H1 (cell line): Measurements from ENCODE around the gene SERTAD2. TPM values are rescaled to one million over a fixed set of nuclear protein-coding genes. Genes with fewer than 3 reads are reported as not detected.

Experiments used
- CTCF ChIA-PET: fragments of 300-600 bp; sonication (Branson Sonifier 250); formaldehyde crosslinking; loops from one replicate; lab custom pipeline; 2021; ENCODE audit not compliant: partially characterized antibody; lab: Charles Lee
- POLR2A ChIA-PET: fragments of 300-600 bp; sonication (Branson Sonifier 250); formaldehyde crosslinking; loops from one replicate; lab custom pipeline; 2021; ENCODE audit warnings: inconsistent platforms; ENCODE audit not compliant: partially characterized antibody; lab: Charles Lee
- DNase-seq, 2 experiments: peaks; one replicate each; pipeline versions ENCODE4 v3.0.0 to v3.0.0-alpha.2; 2010 to 2022; ENCODE audit warnings: low spot score in 2 of 2, low read depth in 1 of 2, mixed read lengths in 1 of 2
- FAIRE-seq: peaks from 2 replicates; lab custom pipeline; 2011; peaks lifted over from hg19 to GRCh38; lab: Jason Lieb, UNC
- H2AFZ ChIP-seq: 2 replicates; pipeline ENCODE4 v1.8.1; 2012; ENCODE audit warnings: low read length, inconsistent platforms
- H2AK5ac ChIP-seq: 2 replicates; pipeline ENCODE4 v1.6.1; 2013; ENCODE audit warnings: low read depth, low read length
- H2BK120ac ChIP-seq: replicated peaks from 2 replicates; pipeline ENCODE3; 2013; ENCODE audit warnings: low read depth, low read length, inconsistent platforms
- H2BK12ac ChIP-seq: 2 replicates; pipeline ENCODE4 v1.6.1; 2013; ENCODE audit warnings: low read depth, low read length
- H2BK15ac ChIP-seq: 2 replicates; pipeline ENCODE4 v1.6.1; 2013; ENCODE audit warnings: low read length
- H2BK20ac ChIP-seq: 2 replicates; pipeline ENCODE4 v1.6.1; 2013; ENCODE audit warnings: low read length
- H2BK5ac ChIP-seq: 2 replicates; pipeline ENCODE4 v1.6.1; 2013; ENCODE audit warnings: low read depth, low read length
- H3K14ac ChIP-seq: 2 replicates; pipeline ENCODE4 v1.6.1; 2013; ENCODE audit warnings: inconsistent platforms; ENCODE audit not compliant: insufficient read length
- H3K18ac ChIP-seq: 2 replicates; pipeline ENCODE4 v1.6.1; 2013; ENCODE audit warnings: low read length; ENCODE audit errors: extremely low read depth
- H3K23ac ChIP-seq: 2 replicates; pipeline ENCODE4 v1.6.1; 2013; ENCODE audit warnings: inconsistent platforms; ENCODE audit not compliant: insufficient read length
- H3K23me2 ChIP-seq: 2 replicates; pipeline ENCODE4 v1.6.1; 2013; ENCODE audit warnings: low read depth, low read length
- H3K27ac ChIP-seq: 2 replicates; pipeline ENCODE4 v1.6.1; 2011; ENCODE audit warnings: low read depth, low read length, inconsistent platforms
- H3K27me3 ChIP-seq, 4 experiments: replicated peaks in 1 of 4; 1 replicate in 1 of 4; 2 replicates in 3 of 4; pipeline versions ENCODE4 v1.6.1 to v1.8.1; 2011 to 2013; ENCODE audit warnings: low read length in 3 of 4, mild to moderate bottlenecking in 3 of 4, inconsistent platforms in 2 of 4, mixed read lengths in 2 of 4, moderate library complexity in 1 of 4; ENCODE audit not compliant: control insufficient read depth in 3 of 4, insufficient read depth in 3 of 4; ENCODE audit errors: extremely low read depth in 1 of 4
- H3K36me3 ChIP-seq, 4 experiments: 2 replicates each; pipeline versions ENCODE4 v1.6.1 to v1.8.1; 2011 to 2013; ENCODE audit warnings: mild to moderate bottlenecking in 4 of 4, low read length in 3 of 4, moderate library complexity in 2 of 4, control low read depth in 1 of 4, inconsistent platforms in 1 of 4; ENCODE audit not compliant: insufficient read depth in 4 of 4, control insufficient read depth in 2 of 4
- H3K4ac ChIP-seq: replicated peaks from 2 replicates; pipeline ENCODE3; 2013; ENCODE audit warnings: low read length, low read depth, mixed read lengths, inconsistent platforms; ENCODE audit not compliant: insufficient read length
- H3K4me1 ChIP-seq, 4 experiments: replicated peaks in 1 of 4; 1 replicate in 1 of 4; 2 replicates in 3 of 4; pipeline versions ENCODE4 v1.6.1 to v1.8.1; 2011 to 2013; ENCODE audit warnings: low read length in 3 of 4, inconsistent platforms in 2 of 4, mixed read lengths in 1 of 4; ENCODE audit not compliant: insufficient read depth in 4 of 4, control insufficient read depth in 3 of 4
- H3K4me2 ChIP-seq, 2 experiments: 2 replicates each; pipeline versions ENCODE4 v1.6.1 to v1.8.1; 2011 to 2013; ENCODE audit warnings: low read depth in 2 of 2, low read length in 2 of 2, control low read depth in 1 of 2, inconsistent platforms in 1 of 2, mild to moderate bottlenecking in 1 of 2; ENCODE audit not compliant: insufficient read depth in 1 of 2
- H3K4me3 ChIP-seq, 4 experiments: fragments of 200-600, 300-600 bp in 1 of 4; sonication (generic), shearing (Covaris generic), sonication (Bioruptor Twin) in 1 of 4; 2 replicates each; pipeline versions ENCODE4 v1.5.1 to v1.8.1; 2011 to 2016; ENCODE audit warnings: low read length in 4 of 4, low read depth in 3 of 4, control low read depth in 2 of 4, inconsistent platforms in 2 of 4, mild to moderate bottlenecking in 2 of 4, mixed read lengths in 1 of 4, moderate library complexity in 1 of 4; ENCODE audit not compliant: insufficient read depth in 2 of 4; ENCODE audit errors: extremely low read depth in 1 of 4
- H3K56ac ChIP-seq: replicated peaks from 2 replicates; pipeline ENCODE3; 2013; ENCODE audit warnings: low read depth, mild to moderate bottlenecking, mixed read lengths, low read length, inconsistent platforms; ENCODE audit not compliant: insufficient read length
- H3K79me1 ChIP-seq: 2 replicates; pipeline ENCODE4 v1.6.1; 2013; ENCODE audit warnings: low read depth, low read length, control low read depth
- H3K79me2 ChIP-seq, 2 experiments: 2 replicates each; pipeline versions ENCODE4 v1.6.1 to v1.8.1; 2012 to 2013; ENCODE audit warnings: low read length in 2 of 2, mild to moderate bottlenecking in 2 of 2, inconsistent platforms in 1 of 2; ENCODE audit not compliant: insufficient read depth in 2 of 2, control insufficient read depth in 1 of 2
- H3K9ac ChIP-seq, 4 experiments: replicated peaks in 1 of 4; 1 replicate in 1 of 4; 2 replicates in 3 of 4; pipeline versions ENCODE4 v1.6.1 to v1.8.1; 2011 to 2013; ENCODE audit warnings: low read depth in 3 of 4, low read length in 3 of 4, control low read depth in 2 of 4, mild to moderate bottlenecking in 2 of 4, moderate library complexity in 2 of 4, inconsistent platforms in 1 of 4; ENCODE audit errors: extremely low read depth in 1 of 4
- H3K9me3 ChIP-seq, 2 experiments: 2 replicates each; pipeline versions ENCODE4 v1.6.1 to v1.8.1; 2012 to 2013; ENCODE audit warnings: mild to moderate bottlenecking in 2 of 2, moderate library complexity in 2 of 2, control low read depth in 1 of 2, inconsistent platforms in 1 of 2, low read depth in 1 of 2, low read length in 1 of 2, mixed read lengths in 1 of 2; ENCODE audit not compliant: insufficient read depth in 2 of 2
- H4K20me1 ChIP-seq, 2 experiments: replicated peaks in 1 of 2; 2 replicates each; pipeline versions ENCODE3 to v1.8.1; 2011 to 2013; ENCODE audit warnings: inconsistent platforms in 2 of 2, low read length in 2 of 2, mild to moderate bottlenecking in 1 of 2; ENCODE audit not compliant: insufficient read depth in 2 of 2, control insufficient read depth in 1 of 2
- H4K5ac ChIP-seq: 2 replicates; pipeline ENCODE4 v1.6.1; 2013; ENCODE audit warnings: low read length, low read depth, mixed read lengths, inconsistent platforms; ENCODE audit not compliant: insufficient read length
- H4K8ac ChIP-seq: 2 replicates; pipeline ENCODE4 v1.8.0; 2013; ENCODE audit warnings: mild to moderate bottlenecking, moderate library complexity, low read length, inconsistent platforms; ENCODE audit not compliant: insufficient read depth; ENCODE audit errors: extremely low read depth
- H4K91ac ChIP-seq: replicated peaks from 2 replicates; pipeline ENCODE3; 2013; ENCODE audit warnings: low read length, mixed read lengths, inconsistent platforms; ENCODE audit not compliant: insufficient read length
- RNF2 ChIP-seq: fragments of 200-900, 300-1000 bp; sonication (generic); IDR thresholded peaks from 2 replicates; pipeline ENCODE4 v1.7.1; 2016; ENCODE audit warnings: borderline replicate concordance, low read depth, mild to moderate bottlenecking, antibody characterized with exemption, low read length; ENCODE audit not compliant: poor library complexity, severe bottlenecking; ENCODE audit errors: missing control alignments
- WGBS, 2 experiments: shearing (Covaris generic) in 1 of 2; methylation state at CpG; one replicate each; pipeline versions ENCODE4 v1.1.6 to v1.1.7; 2013 to 2015; ENCODE audit warnings: low lambda C conversion rate in 2 of 2, mixed read lengths in 2 of 2, inconsistent platforms in 1 of 2, low coverage in 1 of 2, missing lambda C conversion rate in 1 of 2; ENCODE audit not compliant: insufficient replicate concordance in 2 of 2, insufficient coverage in 1 of 2, insufficient read length in 1 of 2; ENCODE audit errors: extremely low coverage in 1 of 2, missing lambda C conversion rate in 1 of 2; 5-methylcytosine and 5-hydroxymethylcytosine counted together
- polyA plus RNA-seq, 7 experiments: library from polyadenylated mRNA; depleted of rRNA in 3 of 7; stranded (reverse) in 5 of 7; unstranded in 2 of 7; fragments of >200 nt in 5 of 7; fragments of 200-250 nt in 2 of 7; gene quantifications; 1 replicate in 5 of 7; 2 replicates in 1 of 7; 4 replicates in 1 of 7; pipeline versions ENCODE4 v1.2.1 to v1.2.3, GENCODE V29; 2011 to 2013; ENCODE audit warnings: missing spikeins in 2 of 7, mixed read lengths in 2 of 7
- total RNA-seq: library from RNA; stranded (reverse); fragmentation: NEBNext Ultra II Directional; extraction: Animal tissue kit (Norgen Biotek cat#: 25700); gene quantifications from 2 replicates; pipeline ENCODE4 v1.2.1, GENCODE V29; 2021

The SERTAD2 gene
- total and polyA plus RNA-seq, 2 of the 8 experiments (the other 6 are each of a cell fraction or from before 2014, with no cell fraction given), result 2.9 to 4.5 TPM

- H2AFZ ChIP-seq, result no peak overlapping the region
- H3K23me2 ChIP-seq, result peaks cover 11% of the 10 kb centered on the region
- H4K20me1 ChIP-seq, result peaks cover 3 to 4% of the 10 kb centered on the region in 2 experiments
- no peak overlapping the region for H3K23ac ChIP-seq
- no peak overlapping the region for H2BK5ac ChIP-seq
- no peak overlapping the region for H2BK20ac ChIP-seq
- no peak for TF ChIP-seq RNF2
- H3K4me2 ChIP-seq, result no peak overlapping the region
- no peak overlapping the region for H2BK120ac ChIP-seq
- 72% methylated on average over 2 of the region's 2 CpGs; no CpG with 5 or more reads in 1 of the 2 experiments for WGBS, 2 experiments
- POLR2A ChIA-PET, result interaction anchor here (2.3 to 4.3 kb wide), 2 partner anchors 11 to 13 kb away, joined by 6 to 36 read pairs; no protein-coding TSS in a partner anchor
- H3K27me3 ChIP-seq, result peaks cover 2 to 21% (median 10%) of the 10 kb centered on the region in 4 experiments; a peak in 6 of 7 replicates
- H3K79me2 ChIP-seq, result peaks cover 0 to 8% of the 10 kb centered on the region in 2 experiments; a peak in 1 of 4 replicates
- H3K36me3 ChIP-seq, result no peaks in the 10 kb centered on the region
- H3K9ac ChIP-seq, result no peak overlapping the region
- no peak overlapping the region for H3K4ac ChIP-seq
- CTCF ChIA-PET, result interaction anchor here (1.4 to 8.7 kb wide), 8 partner anchors 10 to 211 kb away, joined by 4 to 38 read pairs (median 10); no protein-coding TSS in a partner anchor
- H2BK12ac ChIP-seq, result no peak overlapping the region
- no peak overlapping the region for H3K18ac ChIP-seq
- peaks cover 3 to 10% (median 8%) of the 10 kb centered on the region in 4 experiments for H3K4me1 ChIP-seq
- H2AK5ac ChIP-seq, result no peak overlapping the region
- no peak overlapping the region for H4K91ac ChIP-seq
- H4K8ac ChIP-seq, result no peak overlapping the region
- H3K79me1 ChIP-seq, result no peaks in the 10 kb centered on the region; the same call in 1 of the 2 replicates
- H3K9me3 ChIP-seq, result no peaks in the 10 kb centered on the region
- H4K5ac ChIP-seq, result no peak overlapping the region
- no peak overlapping the region for H3K14ac ChIP-seq
- no peak overlapping the region for H3K56ac ChIP-seq
- DNase-seq, result no peak
- no peak overlapping the region for H3K27ac ChIP-seq
- H3K4me3 ChIP-seq, result no peak overlapping the region
- no peak overlapping the region for H2BK15ac ChIP-seq
- FAIRE-seq, result no peak
These were observed 2.7 kb upstream of the SERTAD2 start for GRCh38 chr2:64656379-64656778.
